Naive thymus-derived CD4-positive, alpha-beta T cell (primary cell): ENCODE measurements around the gene CNOT6. TPM values are rescaled to one million over a fixed set of nuclear protein-coding genes. Genes with fewer than 3 reads are reported as not detected.
"Not testable (repeated sequence)": the region's sequence is repeated elsewhere in the genome, so short reads cannot be mapped to it uniquely, and the experiment has no call there.

Source experiments
- ATAC-seq: fragments of 150-1000 bp; cut with Tn5 transposase; 2 replicates; pipeline ENCODE4 v1.10.0; 2021; ENCODE audit warnings: mild to moderate bottlenecking, moderate library complexity
- CTCF ChIA-PET: fragments of 350-600 bp; sonication (Branson Sonifier 250); formaldehyde crosslinking; loops from one replicate; lab custom pipeline; 2021; ENCODE audit warnings: antibody characterized with exemption; lab: Charles Lee
- POLR2A ChIA-PET: fragments of 350-600 bp; sonication (Branson Sonifier 250); formaldehyde crosslinking; loops from one replicate; lab custom pipeline; 2021; ENCODE audit warnings: antibody characterized with exemption, inconsistent platforms; lab: Charles Lee
- DNase-seq, 9 donors: peaks; one replicate each; pipeline versions ENCODE4 v3.0.0 to v3.0.0-alpha.2; 2020 to 2022; ENCODE audit warnings: mixed read lengths in 1 of 9
- H3K27ac ChIP-seq: one replicate; pipeline ENCODE4 v1.7.0; 2013; ENCODE audit warnings: mild to moderate bottlenecking, low read depth, low read length, moderate library complexity
- H3K27me3 ChIP-seq, 2 donors: one replicate each; pipeline ENCODE4 v1.7.0; 2013; ENCODE audit warnings: low read length in 2 of 2, mild to moderate bottlenecking in 2 of 2, moderate library complexity in 2 of 2; ENCODE audit not compliant: control insufficient read depth in 2 of 2, insufficient read depth in 2 of 2
- H3K36me3 ChIP-seq, 3 experiments: 1 replicate in 2 of 3; 2 replicates in 1 of 3; pipeline ENCODE4 v1.7.0; 2013; ENCODE audit warnings: low read length in 3 of 3, mild to moderate bottlenecking in 3 of 3, moderate library complexity in 1 of 3; ENCODE audit not compliant: insufficient read depth in 3 of 3, control insufficient read depth in 2 of 3
- H3K4me1 ChIP-seq, 2 donors: one replicate each; pipeline ENCODE4 v1.7.0; 2013; ENCODE audit warnings: low read length in 2 of 2, mild to moderate bottlenecking in 2 of 2, moderate library complexity in 1 of 2; ENCODE audit not compliant: control insufficient read depth in 2 of 2, insufficient read depth in 2 of 2
- H3K4me3 ChIP-seq: 2 replicates; pipeline ENCODE4 v1.7.0; 2013; ENCODE audit warnings: mild to moderate bottlenecking, low read length
- H3K9me3 ChIP-seq, 3 experiments: 1 replicate in 2 of 3; 2 replicates in 1 of 3; pipeline ENCODE4 v1.7.0; 2013; ENCODE audit warnings: low read length in 3 of 3; ENCODE audit not compliant: control insufficient read depth in 2 of 3
- H3K27ac Mint-ChIP-seq, 9 donors: one replicate each; pipeline ENCODE4 v1.8.0; 2020 to 2022; ENCODE audit warnings: mixed read lengths in 9 of 9, mild to moderate bottlenecking in 8 of 9, moderate library complexity in 5 of 9, inconsistent platforms in 2 of 9
- H3K27me3 Mint-ChIP-seq, 5 donors: one replicate each; pipeline ENCODE4 v1.8.0; 2021 to 2022; ENCODE audit warnings: mixed read lengths in 5 of 5, mild to moderate bottlenecking in 1 of 5
- H3K36me3 Mint-ChIP-seq, 5 donors: one replicate each; pipeline ENCODE4 v1.8.0; 2020 to 2022; ENCODE audit warnings: mixed read lengths in 5 of 5, mild to moderate bottlenecking in 3 of 5, inconsistent platforms in 1 of 5
- H3K4me1 Mint-ChIP-seq, 7 donors: one replicate each; pipeline ENCODE4 v1.8.0; 2020 to 2022; ENCODE audit warnings: mixed read lengths in 7 of 7, mild to moderate bottlenecking in 3 of 7, inconsistent platforms in 1 of 7
- H3K4me3 Mint-ChIP-seq, 10 donors: one replicate each; pipeline ENCODE4 v1.8.0; 2020 to 2022; ENCODE audit warnings: mild to moderate bottlenecking in 10 of 10, mixed read lengths in 10 of 10, moderate library complexity in 6 of 10, inconsistent platforms in 2 of 10
- H3K9me3 Mint-ChIP-seq, 11 donors: one replicate each; pipeline ENCODE4 v1.8.0; 2020 to 2022; ENCODE audit warnings: mixed read lengths in 11 of 11, mild to moderate bottlenecking in 4 of 11, inconsistent platforms in 1 of 11, moderate library complexity in 1 of 11
- intact Hi-C, 2 donors: fragments of 100-400 bp; cut with micrococcal nuclease; formaldehyde crosslinking; loops; one replicate each; pipeline ENCODE4 v1.15.1; 2023
- polyA plus RNA-seq, 2 donors: library from polyadenylated mRNA; unstranded; fragments of 300-500 nt; fragmentation: Illumina TruSeq; gene quantifications; one replicate each; pipeline ENCODE4 v1.2.3, GENCODE V29; 2021
- total RNA-seq, 6 experiments: library from RNA in 5 of 6; stranded (reverse) in 5 of 6; gene quantifications; 1 replicate in 5 of 6; 2 replicates in 1 of 6; pipeline ENCODE4 v1.2.3 and lab custom pipeline; 2021 to 2026

The CNOT6 gene
- total and polyA plus RNA-seq, 7 experiments from 2014 or later = 8.3 to 41.9 (median 25.4) TPM

GRCh38 chr5:180475969-180476524, 18.1 kb upstream of the CNOT6 start:
- H3K4me1 Mint-ChIP-seq, H3K36me3 Mint-ChIP-seq, H3K9me3 ChIP-seq, CTCF ChIA-PET, H3K4me3 ChIP-seq, H3K36me3 ChIP-seq, DNase-seq, H3K4me3 Mint-ChIP-seq, H3K27me3 ChIP-seq, H3K4me1 ChIP-seq, ATAC-seq, H3K27ac Mint-ChIP-seq, H3K9me3 Mint-ChIP-seq, H3K27ac ChIP-seq: not testable (repeated sequence)
- POLR2A ChIA-PET = interaction anchor here (0.7 kb wide), 1 partner anchor 711 kb away, joined by 3 read pairs; no protein-coding TSS in a partner anchor
- H3K27me3 Mint-ChIP-seq = peaks cover 0 to 10% (median 0%) of the 10 kb centered on the region in 5 donors
- intact Hi-C loops = loop anchor here in 1 of 2 donors (10.0 kb wide), 1 partner anchor 81 kb away; no protein-coding TSS in a partner anchor

- Mint-ChIP-seq H3K9me3 (peaks cover 0 to 5% (median 0%) of the 10 kb centered on the region in 11 donors), H3K4me3 (no peak overlapping the region), H3K27me3 (peaks cover 0 to 3% (median 0%) of the 10 kb centered on the region in 5 donors), H3K4me1 (peaks cover 0 to 2% (median 0%) of the 10 kb centered on the region in 7 donors), H3K36me3 (peaks cover 0 to 11% (median 0%) of the 10 kb centered on the region in 5 donors), H3K27ac (no peak overlapping the region)
- no peak for DNase-seq
- intact Hi-C loops = no loop called here
- Histone ChIP-seq H3K27me3 (no peaks in the 10 kb centered on the region), H3K4me3 (no peak overlapping the region), H3K36me3 (no peaks in the 10 kb centered on the region), H3K4me1 (no peaks in the 10 kb centered on the region), H3K27ac (no peak overlapping the region), H3K9me3 (no peaks in the 10 kb centered on the region)
- ChIA-PET CTCF (no interaction called here), POLR2A (no interaction called here)
- no peak for ATAC-seq
These were observed 9.4 kb upstream of the CNOT6 start for GRCh38 chr5:180484813-180485212.

GRCh38 chr5:180486636-180487149, 7.5 kb upstream of the CNOT6 start:
- Histone ChIP-seq H3K4me3 (no peak overlapping the region), H3K27me3 (no peaks in the 10 kb centered on the region), H3K36me3 (no peaks in the 10 kb centered on the region), H3K27ac (no peak overlapping the region), H3K9me3 (no peaks in the 10 kb centered on the region), H3K4me1 (no peaks in the 10 kb centered on the region)
- Mint-ChIP-seq H3K27me3 (peaks cover 0 to 3% (median 0%) of the 10 kb centered on the region in 5 donors), H3K9me3 (peaks cover 0 to 5% (median 0%) of the 10 kb centered on the region in 11 donors), H3K4me3 (no peak overlapping the region), H3K4me1 (peaks cover 0 to 6% (median 0%) of the 10 kb centered on the region in 7 donors), H3K27ac (no peak overlapping the region), H3K36me3 (peaks cover 0 to 11% (median 0%) of the 10 kb centered on the region in 5 donors)
- intact Hi-C loops = no loop called here
- ChIA-PET CTCF (interaction anchor here (0.7 kb wide), 1 partner anchor 13 kb away, joined by 3 read pairs; no protein-coding TSS in a partner anchor), POLR2A (no interaction called here)
- DNase-seq (no peak), ATAC-seq (no peak)

- Histone ChIP-seq H3K27ac (no peak overlapping the region), H3K4me1 (no peaks in the 10 kb centered on the region), H3K36me3 (no peaks in the 10 kb centered on the region), H3K27me3 (no peaks in the 10 kb centered on the region), H3K4me3 (no peak overlapping the region), H3K9me3 (no peaks in the 10 kb centered on the region)
- peaks cover 0 to 11% (median 0%) of the 10 kb centered on the region in 5 donors for H3K36me3 Mint-ChIP-seq
- ChIA-PET POLR2A (no interaction called here), CTCF (interaction anchor here (0.7 kb wide), 1 partner anchor 12 kb away, joined by 3 read pairs; no protein-coding TSS in a partner anchor)
- peaks cover 0 to 3% (median 0%) of the 10 kb centered on the region in 5 donors for H3K27me3 Mint-ChIP-seq
- ATAC-seq (no peak), DNase-seq (no peak)
- H3K27ac Mint-ChIP-seq = no peak overlapping the region
- no peak overlapping the region for H3K4me3 Mint-ChIP-seq
- H3K4me1 Mint-ChIP-seq = peaks cover 0 to 9% (median 3%) of the 10 kb centered on the region in 7 donors
- intact Hi-C loops = no loop called here
- peaks cover 0 to 5% (median 0%) of the 10 kb centered on the region in 11 donors for H3K9me3 Mint-ChIP-seq
These were observed 6.6 kb upstream of the CNOT6 start for GRCh38 chr5:180487556-180487955.

- H3K36me3 Mint-ChIP-seq = peaks cover 0 to 15% (median 3%) of the 10 kb centered on the region in 5 donors
- H3K27ac ChIP-seq = no peak overlapping the region
- peak overlapping the region in 1 of 10 donors; percentile 35 for H3K4me3 Mint-ChIP-seq
- H3K4me3 ChIP-seq = no peak overlapping the region
- no peak for DNase-seq
- H3K27ac Mint-ChIP-seq = no peak overlapping the region
- H3K27me3 ChIP-seq = no peaks in the 10 kb centered on the region
- no peaks in the 10 kb centered on the region for H3K9me3 Mint-ChIP-seq
- peaks cover 21 to 32% (median 28%) of the 10 kb centered on the region in 7 donors for H3K4me1 Mint-ChIP-seq
- H3K27me3 Mint-ChIP-seq = no peaks in the 10 kb centered on the region
- no peaks in the 10 kb centered on the region for H3K9me3 ChIP-seq
- ChIA-PET CTCF (no interaction called here), POLR2A (no interaction called here)
- H3K36me3 ChIP-seq = peaks cover 0 to 8% (median 0%) of the 10 kb centered on the region in 3 experiments
- intact Hi-C loops = loop anchor here (5.0 to 10.0 kb wide), 6 partner anchors 139 to 1864 kb away; partner anchors contain the start of genes CLK4 (in 1 of the 2), GFPT2 (in 1 of the 2), HNRNPH1 (in 1 of the 2) and RUFY1 (in 1 of the 2)
- peaks cover 10 to 22% of the 10 kb centered on the region in 2 donors for H3K4me1 ChIP-seq
- no peak for ATAC-seq
These were observed 2.7 kb upstream of the CNOT6 start for GRCh38 chr5:180491496-180491895.

- H3K27ac Mint-ChIP-seq = peak overlapping the region in 5 of 9 donors; percentile 16 to 72 (median 50)
- ChIA-PET CTCF (no interaction called here), POLR2A (no interaction called here)
- H3K27ac ChIP-seq = no peak overlapping the region
- H3K9me3 Mint-ChIP-seq = no peaks in the 10 kb centered on the region
- intact Hi-C loops = loop anchor here (5.0 to 10.0 kb wide), 6 partner anchors 140 to 1865 kb away; partner anchors contain the start of genes CLK4 (in 1 of the 2), GFPT2 (in 1 of the 2), HNRNPH1 (in 1 of the 2) and RUFY1 (in 1 of the 2)
- H3K4me1 ChIP-seq = peaks cover 10 to 22% of the 10 kb centered on the region in 2 donors
- peaks cover 24 to 33% (median 28%) of the 10 kb centered on the region in 7 donors for H3K4me1 Mint-ChIP-seq
- ATAC-seq (no peak), DNase-seq (no peak)
- no peaks in the 10 kb centered on the region for H3K27me3 Mint-ChIP-seq
- peak overlapping the region in 7 of 10 donors; percentile 3 to 56 (median 25) for H3K4me3 Mint-ChIP-seq
- H3K9me3 ChIP-seq = no peaks in the 10 kb centered on the region
- peaks cover 0 to 15% (median 3%) of the 10 kb centered on the region in 5 donors for H3K36me3 Mint-ChIP-seq
- H3K27me3 ChIP-seq = no peaks in the 10 kb centered on the region
- peaks cover 0 to 9% (median 0%) of the 10 kb centered on the region in 3 experiments for H3K36me3 ChIP-seq
- no peak overlapping the region for H3K4me3 ChIP-seq
These were observed 1.8 kb upstream of the CNOT6 start for GRCh38 chr5:180492226-180492903.
